Testis (tissue), 3 donors: Measurements from ENCODE around the gene SEC24C. TPM values are rescaled to one million over a fixed set of nuclear protein-coding genes. Genes with fewer than 3 reads are reported as not detected.

ENCODE experiments used
- DNase-seq: peaks from one replicate; pipeline ENCODE4 v3.0.0-alpha.2; 2019
- H3K27ac ChIP-seq, 2 donors: fragments of 200-600 bp; sonication (generic); one replicate each; pipeline ENCODE4 v1.5.1; 2019
- H3K27me3 ChIP-seq: fragments of 200-600 bp; sonication (generic); one replicate; pipeline ENCODE4 v1.5.1; 2019
- H3K36me3 ChIP-seq: fragments of 200-600 bp; sonication (generic); one replicate; pipeline ENCODE4 v1.5.1; 2017; ENCODE audit warnings: low read depth; ENCODE audit errors: missing control alignments
- H3K4me1 ChIP-seq: fragments of 200-600 bp; sonication (generic); one replicate; pipeline ENCODE4 v1.5.1; 2019
- H3K4me3 ChIP-seq, 2 donors: fragments of 200-600 bp; sonication (generic); one replicate each; pipeline ENCODE4 v1.5.1; 2017 to 2019
- H3K9me3 ChIP-seq: fragments of 200-600 bp; sonication (generic); one replicate; pipeline ENCODE4 v1.5.1; 2017
- CTCF ChIP-seq, 3 experiments: fragments of 450-650 bp in 2 of 3; fragments of 200-600 bp in 1 of 3; sonication (generic) in 1 of 3; IDR thresholded peaks; one replicate each; pipeline ENCODE4 v1.5.1; 2016 to 2019; ENCODE audit warnings: antibody characterized with exemption in 3 of 3, mild to moderate bottlenecking in 2 of 3, moderate library complexity in 1 of 3
- POLR2A ChIP-seq: fragments of 450-650 bp; IDR thresholded peaks from one replicate; pipeline ENCODE4 v1.6.1; 2017; ENCODE audit warnings: antibody characterized with exemption, mild to moderate bottlenecking, moderate library complexity
- WGBS, 2 donors: methylation state at CpG; one replicate each; pipeline ENCODE4 v1.1.5; 2018; 5-methylcytosine and 5-hydroxymethylcytosine counted together
- intact Hi-C: fragments of 100-400 bp; cut with DNase I; formaldehyde crosslinking; loops from one replicate; pipeline ENCODE4 v1.15.1; 2023; ENCODE audit warnings: low total_unique reads
- polyA plus RNA-seq: library from polyadenylated mRNA; stranded (reverse); fragments of 350-450 nt; fragmentation: Illumina TruSeq; extraction: RNeasy Lipid Tissue Mini Kit (QIAGEN cat#74804); gene quantifications from one replicate; pipeline ENCODE4 v1.2.3, GENCODE V29; 2014; ENCODE audit warnings: low read depth, low replicate concordance; ENCODE audit not compliant: insufficient read depth
- total RNA-seq, 2 donors: library from RNA; depleted of rRNA; stranded (reverse); fragments of >200 nt; gene quantifications; one replicate each; pipeline ENCODE4 v1.2.3, GENCODE V29; 2016

The SEC24C gene
- total and polyA plus RNA-seq, 3 donors from 2014 or later = 77.8 to 92.4 (median 82.0) TPM

GRCh38 chr10:73798087-73798486 lies 53.9 kb downstream of the SEC24C start:
- no peak for DNase-seq
- 88% methylated on average over 4 to 6 of the region's 6 CpGs for WGBS, 2 donors
- no peaks in the 10 kb centered on the region for H3K9me3 ChIP-seq
- H3K4me3 ChIP-seq = no peak overlapping the region
- no peak for TF ChIP-seq CTCF (IDR thresholded peaks at IDR 0.05)
- TF ChIP-seq POLR2A = no peak
- H3K36me3 ChIP-seq = no peaks in the 10 kb centered on the region
- H3K27me3 ChIP-seq = no peaks in the 10 kb centered on the region
- no peaks in the 10 kb centered on the region for H3K4me1 ChIP-seq
- intact Hi-C loops = no loop called here
- H3K27ac ChIP-seq = no peak overlapping the region

- 74 to 84% methylated on average over 5 to 10 of the region's 10 CpGs for WGBS, 2 donors
- no peaks in the 10 kb centered on the region for H3K9me3 ChIP-seq
- no peak for TF ChIP-seq POLR2A
- no peak for TF ChIP-seq CTCF (IDR thresholded peaks at IDR 0.05)
These were observed 54.9 kb downstream of the SEC24C start for GRCh38 chr10:73798927-73799560.

GRCh38 chr10:73799899-73800559 lies 55.9 kb downstream of the SEC24C start:
- 73 to 76% methylated on average over 4 to 9 of the region's 9 CpGs for WGBS, 2 donors
- intact Hi-C loops = no loop called here
- no peaks in the 10 kb centered on the region for H3K36me3 ChIP-seq

More at GRCh38 chr10:73798927-73799560, 54.9 kb downstream of the SEC24C start:
- H3K27me3 ChIP-seq = no peaks in the 10 kb centered on the region
- intact Hi-C loops = no loop called here
- H3K36me3 ChIP-seq = no peaks in the 10 kb centered on the region
- H3K27ac ChIP-seq = no peak overlapping the region
- no peaks in the 10 kb centered on the region for H3K4me1 ChIP-seq
- H3K4me3 ChIP-seq = no peak overlapping the region
- no peak for DNase-seq

GRCh38 chr10:73800560-73801252 lies 56.5 kb downstream of the SEC24C start:
- no peaks in the 10 kb centered on the region for H3K9me3 ChIP-seq
- intact Hi-C loops = no loop called here
- no peak for DNase-seq
- H3K27me3 ChIP-seq = no peaks in the 10 kb centered on the region
- TF ChIP-seq CTCF (IDR thresholded peaks at IDR 0.05) (no peak), POLR2A (no peak)
- WGBS, 2 donors = 62 to 79% methylated on average over 16 to 20 of the region's 20 CpGs
- no peaks in the 10 kb centered on the region for H3K36me3 ChIP-seq
- H3K4me1 ChIP-seq = no peaks in the 10 kb centered on the region
- no peak overlapping the region for H3K4me3 ChIP-seq
- H3K27ac ChIP-seq = no peak overlapping the region

More at GRCh38 chr10:73799899-73800559, 55.9 kb downstream of the SEC24C start:
- no peak for DNase-seq
- Histone ChIP-seq H3K27ac (no peak overlapping the region), H3K9me3 (no peaks in the 10 kb centered on the region), H3K27me3 (no peaks in the 10 kb centered on the region), H3K4me1 (no peaks in the 10 kb centered on the region), H3K4me3 (no peak overlapping the region)
- no peak for TF ChIP-seq POLR2A

GRCh38 chr10:73801253-73801590 lies 57.0 kb downstream of the SEC24C start:
- no peaks in the 10 kb centered on the region for H3K4me1 ChIP-seq
- WGBS, 2 donors = 87% methylated on average over 3 to 13 of the region's 13 CpGs
- no peak for DNase-seq
- no peak overlapping the region for H3K4me3 ChIP-seq
- intact Hi-C loops = no loop called here
- H3K27me3 ChIP-seq = no peaks in the 10 kb centered on the region
- no peak overlapping the region for H3K27ac ChIP-seq
- TF ChIP-seq CTCF (IDR thresholded peaks at IDR 0.05) (no peak), POLR2A (no peak)
- no peaks in the 10 kb centered on the region for H3K9me3 ChIP-seq
- H3K36me3 ChIP-seq = no peaks in the 10 kb centered on the region
